Measurements from ENCODE around the gene MMRN1.

The MMRN1 gene

GRCh38 chr4:90001023-90001422 lies 106.4 kb downstream of the MMRN1 start:
- peak; percentile 35 for DNase-seq

GRCh38 chr4:90002441-90003062 lies 107.9 kb downstream of the MMRN1 start:
- DNase-seq = peak; percentile 14
